Loucy (cell line): Measurements from ENCODE around the gene CALHM4.
A peak's percentile ranks its signal among the peaks of the same experiment; 100 is the strongest.

Source experiments
- H2AFZ ChIP-seq: fragments of 200-600 bp; sonication (generic); 2 replicates; pipeline ENCODE4 v1.6.0; 2016; ENCODE audit warnings: antibody characterized with exemption, mild to moderate bottlenecking, low read length, moderate library complexity
- H3F3A ChIP-seq: fragments of 200-600 bp; 2 replicates; pipeline ENCODE4 v1.6.0; 2016; ENCODE audit warnings: antibody characterized with exemption, low read depth, mild to moderate bottlenecking
- H3K27me3 ChIP-seq: fragments of 200-600 bp; sonication (generic); 2 replicates; pipeline ENCODE4 v1.6.1; 2014; ENCODE audit warnings: low read length, mild to moderate bottlenecking; ENCODE audit not compliant: insufficient read depth, poor library complexity, severe bottlenecking
- H3K36me3 ChIP-seq: fragments of 200-600 bp; sonication (generic); 2 replicates; pipeline ENCODE4 v1.6.1; 2016; ENCODE audit warnings: low read length; ENCODE audit not compliant: insufficient read depth
- H3K4me1 ChIP-seq: fragments of 200-600 bp; sonication (generic); 2 replicates; pipeline ENCODE4 v1.5.1; 2014; ENCODE audit warnings: low read length, mild to moderate bottlenecking; ENCODE audit not compliant: insufficient read depth, poor library complexity, severe bottlenecking
- H3K4me2 ChIP-seq: fragments of 200-600 bp; sonication (generic); 2 replicates; pipeline ENCODE4 v1.6.0; 2014; ENCODE audit warnings: antibody characterized with exemption, low read length, low read depth, mild to moderate bottlenecking; ENCODE audit not compliant: poor library complexity, severe bottlenecking
- H3K4me3 ChIP-seq: fragments of 200-600 bp; sonication (generic); 2 replicates; pipeline ENCODE4 v1.5.1; 2014; ENCODE audit warnings: low read length, mild to moderate bottlenecking, mixed read lengths; ENCODE audit not compliant: poor library complexity, severe bottlenecking
- H3K79me2 ChIP-seq: fragments of 200-600 bp; sonication (generic); 2 replicates; pipeline ENCODE4 v1.6.1; 2014; ENCODE audit warnings: low read length; ENCODE audit not compliant: insufficient read depth
- H3K9ac ChIP-seq: fragments of 200-600 bp; sonication (generic); 2 replicates; pipeline ENCODE4 v1.6.0; 2014; ENCODE audit warnings: mild to moderate bottlenecking, low read depth, low read length, moderate library complexity; ENCODE audit not compliant: poor library complexity, severe bottlenecking
- H3K9me2 ChIP-seq: fragments of 200-600 bp; sonication (generic); replicated peaks from 2 replicates; pipeline ENCODE4 v1.6.1; 2016; ENCODE audit warnings: low read depth, low read length, mixed read lengths
- H3K9me3 ChIP-seq: fragments of 200-600 bp; sonication (generic); 2 replicates; pipeline ENCODE4 v1.6.1; 2014; ENCODE audit warnings: mild to moderate bottlenecking, antibody characterized with exemption, low read length, low read depth; ENCODE audit not compliant: insufficient read depth
- H4K20me1 ChIP-seq: fragments of 200-600 bp; sonication (generic); 2 replicates; pipeline ENCODE4 v1.6.0; 2014; ENCODE audit warnings: antibody characterized with exemption, low read length, mild to moderate bottlenecking; ENCODE audit not compliant: insufficient read depth, poor library complexity, severe bottlenecking
- CTCF ChIP-seq: fragments of 200-600 bp; sonication (generic); conservative IDR thresholded peaks from 2 replicates; pipeline ENCODE4 v1.5.1; 2014; ENCODE audit warnings: mild to moderate bottlenecking, antibody characterized with exemption, low read length
- EZH2phosphoT487 ChIP-seq: fragments of 200-600 bp; IDR thresholded peaks from 2 replicates; pipeline ENCODE4 v1.6.1; 2018; ENCODE audit warnings: antibody characterized with exemption, mild to moderate bottlenecking, moderate library complexity, borderline replicate concordance

CALHM4 gene

GRCh38 chr6:116570856-116571682, 17.5 kb downstream of the CALHM4 start, which contains the start of gene RWDD1:
TSS of gene RWDD1 (plus strand) at chr6:116571504. CDS start at chr6:116571583, 79 bp downstream.
- no peaks in the 10 kb centered on the region for H3K9me2 ChIP-seq
- H3K9ac ChIP-seq, result peak within 1 kb of the TSS; percentile 95
- TF ChIP-seq CTCF (0 out of 2 replicates have a peak, but pooled peaks have one; percentile 10), EZH2phosphoT487 (no peak)
- H3F3A ChIP-seq, result no peaks in the 10 kb centered on the region
- no peaks in the 10 kb centered on the region for H3K9me3 ChIP-seq
- no peaks in the 10 kb centered on the region for H3K27me3 ChIP-seq
- no peaks in the 10 kb centered on the region for H3K36me3 ChIP-seq
- peak within 1 kb of the TSS; percentile 96 for H3K4me2 ChIP-seq
- H2AFZ ChIP-seq, result peak within 1 kb of the TSS; percentile 88
- peak within 1 kb of the TSS; percentile 87 for H3K4me3 ChIP-seq
- peaks cover 54% of the 10 kb centered on the region for H3K79me2 ChIP-seq
- peaks cover 43% of the 10 kb centered on the region for H3K4me1 ChIP-seq
- peaks cover 19% of the 10 kb centered on the region for H4K20me1 ChIP-seq

GRCh38 chr6:116571683-116572000, 18.1 kb downstream of the CALHM4 start:
- Histone ChIP-seq H3K79me2 (peaks cover 56% of the 10 kb centered on the region), H3K27me3 (no peaks in the 10 kb centered on the region), H3K4me3 (peak overlapping the region; percentile 87), H3K9me2 (no peaks in the 10 kb centered on the region), H3F3A (no peaks in the 10 kb centered on the region), H2AFZ (peak overlapping the region; percentile 88), H3K4me1 (peaks cover 48% of the 10 kb centered on the region), H3K36me3 (no peaks in the 10 kb centered on the region), H3K9me3 (no peaks in the 10 kb centered on the region), H3K4me2 (peak overlapping the region; percentile 96), H3K9ac (peak overlapping the region; percentile 95), H4K20me1 (peaks cover 19% of the 10 kb centered on the region)
- TF ChIP-seq CTCF (no peak), EZH2phosphoT487 (no peak)

GRCh38 chr6:116572162-116572561, 18.6 kb downstream of the CALHM4 start:
- peak overlapping the region; percentile 88; the same call in 1 of the 2 replicates for H2AFZ ChIP-seq
- H3K4me1 ChIP-seq, result peaks cover 54% of the 10 kb centered on the region
- no peaks in the 10 kb centered on the region for H3F3A ChIP-seq
- H3K79me2 ChIP-seq, result peaks cover 60% of the 10 kb centered on the region
- no peaks in the 10 kb centered on the region for H3K9me2 ChIP-seq
- peak overlapping the region; percentile 87 for H3K4me3 ChIP-seq
- H3K9ac ChIP-seq, result peak overlapping the region; percentile 95
- H3K4me2 ChIP-seq, result peak overlapping the region; percentile 96
- no peaks in the 10 kb centered on the region for H3K9me3 ChIP-seq
- H3K36me3 ChIP-seq, result no peaks in the 10 kb centered on the region
- TF ChIP-seq EZH2phosphoT487 (no peak), CTCF (no peak)
- H4K20me1 ChIP-seq, result peaks cover 19% of the 10 kb centered on the region
- no peaks in the 10 kb centered on the region for H3K27me3 ChIP-seq
